ENCODE measurements around the gene SCG5.

The SCG5 gene

DNA sequence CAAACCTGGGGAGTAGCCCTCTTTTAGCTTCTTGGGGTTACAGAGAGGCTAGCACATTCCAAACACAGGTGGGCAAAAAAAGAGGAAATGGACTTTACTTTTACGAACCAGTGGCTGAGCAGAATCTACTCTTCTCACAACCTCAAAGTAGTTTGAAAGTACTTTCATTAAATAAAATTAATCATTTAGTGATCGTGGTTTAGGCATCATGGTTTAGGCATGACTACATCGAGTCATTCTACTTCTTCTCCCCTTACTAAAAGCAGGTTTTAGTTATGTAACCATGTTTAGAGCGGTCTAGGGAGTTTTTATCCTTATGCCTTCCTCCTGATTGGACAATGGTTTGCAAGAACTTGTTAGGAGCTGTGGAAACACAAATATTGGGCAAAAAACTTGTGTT lies 73.8 kb downstream of the SCG5 start:
- TF ChIP-seq, protein P1, sequence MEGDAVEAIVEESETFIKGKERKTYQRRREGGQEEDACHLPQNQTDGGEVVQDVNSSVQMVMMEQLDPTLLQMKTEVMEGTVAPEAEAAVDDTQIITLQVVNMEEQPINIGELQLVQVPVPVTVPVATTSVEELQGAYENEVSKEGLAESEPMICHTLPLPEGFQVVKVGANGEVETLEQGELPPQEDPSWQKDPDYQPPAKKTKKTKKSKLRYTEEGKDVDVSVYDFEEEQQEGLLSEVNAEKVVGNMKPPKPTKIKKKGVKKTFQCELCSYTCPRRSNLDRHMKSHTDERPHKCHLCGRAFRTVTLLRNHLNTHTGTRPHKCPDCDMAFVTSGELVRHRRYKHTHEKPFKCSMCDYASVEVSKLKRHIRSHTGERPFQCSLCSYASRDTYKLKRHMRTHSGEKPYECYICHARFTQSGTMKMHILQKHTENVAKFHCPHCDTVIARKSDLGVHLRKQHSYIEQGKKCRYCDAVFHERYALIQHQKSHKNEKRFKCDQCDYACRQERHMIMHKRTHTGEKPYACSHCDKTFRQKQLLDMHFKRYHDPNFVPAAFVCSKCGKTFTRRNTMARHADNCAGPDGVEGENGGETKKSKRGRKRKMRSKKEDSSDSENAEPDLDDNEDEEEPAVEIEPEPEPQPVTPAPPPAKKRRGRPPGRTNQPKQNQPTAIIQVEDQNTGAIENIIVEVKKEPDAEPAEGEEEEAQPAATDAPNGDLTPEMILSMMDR (IDR thresholded peaks at IDR 0.05; ENCODE audit: extremely low read depth, insufficient read depth, missing control alignments) = no peak
- in situ Hi-C loops (cut with MboI; ENCODE audit: low pct_unique_long_range_greater_than_20kb, low sequenced_read_pairs, unreplicated experiment) = no loop called here
- DNase-seq (ENCODE audit: low spot score) = peak; percentile 35

DNA sequence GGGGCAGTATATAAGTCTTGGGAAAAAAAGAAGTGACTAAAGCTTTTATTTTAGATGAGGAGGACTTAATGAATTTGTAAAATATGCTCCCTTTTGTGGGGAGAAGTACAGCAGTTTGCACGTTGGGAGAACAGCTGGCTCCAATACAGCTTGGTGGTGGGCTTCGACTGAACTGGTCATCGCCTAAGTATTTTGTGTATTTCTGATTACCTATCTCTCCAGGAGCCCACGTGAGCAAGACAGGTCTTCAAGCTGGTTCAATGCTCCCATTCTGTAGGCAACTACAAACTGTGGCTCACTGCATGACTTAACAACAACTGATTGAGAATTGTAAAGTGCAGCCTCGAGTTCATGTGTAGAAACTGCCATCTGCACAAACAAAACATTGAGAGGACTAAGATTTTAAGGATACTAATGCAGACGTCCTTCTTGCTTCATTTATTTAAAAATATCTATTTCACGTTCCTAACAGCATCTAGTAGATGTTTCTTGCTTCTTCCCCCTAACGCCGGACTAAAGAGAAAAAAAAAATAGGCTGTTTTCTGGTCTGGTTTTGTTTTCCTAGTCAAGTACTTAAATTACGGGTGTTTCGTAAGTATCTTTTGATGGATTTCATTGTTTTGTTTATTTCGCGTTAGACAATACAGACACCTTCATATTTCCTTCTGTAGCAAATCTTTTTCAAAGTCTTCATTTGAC lies 74.9 kb downstream of the SCG5 start:
- in situ Hi-C loops (cut with MboI; ENCODE audit: low pct_unique_long_range_greater_than_20kb, low sequenced_read_pairs, unreplicated experiment) = no loop called here
- TF ChIP-seq, protein P1 (IDR thresholded peaks at IDR 0.05; ENCODE audit: extremely low read depth, insufficient read depth, missing control alignments) = no peak
- DNase-seq (ENCODE audit: low spot score) = no peak

DNA sequence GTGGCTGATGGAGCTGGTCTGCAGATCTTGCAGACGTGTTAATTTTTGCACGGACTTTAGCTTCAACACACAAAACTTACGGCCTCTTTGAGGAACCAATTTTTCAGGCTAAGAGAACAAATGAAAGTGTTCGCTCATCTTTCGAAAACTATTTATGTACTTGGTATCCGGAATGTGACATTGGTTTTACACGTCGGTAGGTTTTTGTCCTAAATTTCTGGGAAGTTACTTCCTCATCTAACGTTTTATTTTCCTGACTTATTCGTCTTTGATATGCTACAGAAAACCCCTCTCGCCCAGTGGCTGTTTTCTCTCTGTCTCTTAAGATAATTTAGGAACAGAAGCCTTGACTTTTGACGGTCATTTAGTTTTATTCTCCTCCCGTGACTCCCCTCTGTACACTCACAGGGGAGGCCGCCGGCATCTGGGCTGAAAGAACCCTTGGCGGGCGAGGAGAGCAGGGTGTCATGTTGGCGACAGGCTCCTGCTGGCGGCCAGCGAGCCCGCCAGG lies 75.5 kb downstream of the SCG5 start:
- in situ Hi-C loops (cut with MboI; ENCODE audit: low pct_unique_long_range_greater_than_20kb, low sequenced_read_pairs, unreplicated experiment) = no loop called here
- TF ChIP-seq, protein P1 (IDR thresholded peaks at IDR 0.05; ENCODE audit: extremely low read depth, insufficient read depth, missing control alignments) = no peak
- DNase-seq (ENCODE audit: low spot score) = peak; percentile 57

DNA sequence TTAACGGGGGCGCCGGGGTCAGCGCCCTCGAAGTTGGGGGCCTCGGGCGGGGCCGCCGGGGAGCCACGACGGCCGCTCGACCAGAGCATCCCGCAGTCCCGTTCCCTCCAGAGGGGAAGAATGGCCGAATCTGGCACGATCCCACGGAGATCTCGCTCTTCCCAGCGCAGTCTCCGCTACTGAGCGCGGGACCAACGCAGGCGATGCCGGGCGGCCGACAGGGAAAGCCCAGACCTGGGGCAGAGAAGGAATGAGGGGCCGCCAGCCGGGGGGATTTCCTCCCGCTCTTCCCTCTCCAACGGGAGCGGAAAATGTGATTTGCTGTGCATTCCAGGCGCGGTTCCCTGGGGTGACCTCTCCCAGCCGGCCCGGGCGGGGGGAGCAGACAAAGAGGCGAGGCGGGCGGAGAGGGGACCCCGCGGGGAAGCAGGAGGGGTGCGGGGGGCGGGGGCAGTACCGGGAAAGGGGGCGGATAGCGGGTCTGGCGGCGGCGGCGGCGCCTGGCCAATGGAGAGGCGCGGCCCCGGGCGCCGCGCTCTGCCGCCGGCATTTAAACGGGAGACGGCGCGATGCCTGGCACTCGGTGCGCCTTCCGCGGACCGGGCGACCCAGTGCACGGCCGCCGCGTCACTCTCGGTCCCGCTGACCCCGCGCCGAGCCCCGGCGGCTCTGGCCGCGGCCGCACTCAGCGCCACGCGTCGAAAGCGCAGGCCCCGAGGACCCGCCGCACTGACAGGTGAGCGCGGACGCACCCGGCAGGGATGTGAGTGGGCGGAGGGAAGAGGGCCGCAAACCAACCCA lies 76.1 kb downstream of the SCG5 start, which contains the start of gene GREM1:
GREM1 (plus strand) TSS at position 579 of the 801 bp plus-strand sequence. CDS start 12,687 bp downstream, outside the sequence.
- TF ChIP-seq, protein P1 (IDR thresholded peaks at IDR 0.05; ENCODE audit: extremely low read depth, insufficient read depth, missing control alignments) = no peak
- peak; percentile 22 for DNase-seq (ENCODE audit: low spot score)
- in situ Hi-C loops (cut with MboI; ENCODE audit: low pct_unique_long_range_greater_than_20kb, low sequenced_read_pairs, unreplicated experiment) = no loop called here

DNA sequence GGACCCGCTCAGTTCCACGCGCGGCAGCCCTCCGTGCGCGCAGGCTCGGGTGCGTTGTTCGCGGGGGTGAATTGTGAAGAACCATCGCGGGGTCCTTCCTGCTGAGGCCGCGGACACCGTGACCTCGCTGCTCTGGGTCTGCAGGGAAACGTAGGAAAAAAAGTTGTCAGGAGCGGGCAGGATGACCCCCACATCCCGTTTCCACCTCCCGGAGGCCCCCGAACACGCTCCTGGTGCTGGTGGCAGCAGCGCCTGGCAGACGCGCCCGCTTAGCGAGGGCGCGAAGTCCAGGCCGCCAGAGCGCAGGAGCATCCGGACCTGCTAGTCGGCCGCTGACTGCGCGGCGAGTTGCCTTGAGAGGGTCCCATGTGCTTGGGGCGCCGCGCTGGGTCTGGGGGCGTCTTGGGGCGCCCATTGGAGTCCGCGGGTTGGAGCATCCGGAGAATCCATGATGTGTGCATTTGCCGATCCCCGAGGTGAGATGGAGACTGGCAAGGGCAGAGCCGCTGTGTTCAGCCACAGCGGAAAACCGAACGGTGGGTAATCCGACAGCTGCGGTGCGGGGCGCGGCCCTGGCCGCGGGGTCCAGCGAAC lies 76.8 kb downstream of the SCG5 start:
- peak; percentile 33 for DNase-seq (ENCODE audit: low spot score)
- TF ChIP-seq, protein P1 (IDR thresholded peaks at IDR 0.05; ENCODE audit: extremely low read depth, insufficient read depth, missing control alignments) = no peak
- in situ Hi-C loops (cut with MboI; ENCODE audit: low pct_unique_long_range_greater_than_20kb, low sequenced_read_pairs, unreplicated experiment) = no loop called here
